HCT116 (cell line): ENCODE results near the gene DAO. TPM values are rescaled to one million over a fixed set of nuclear protein-coding genes. Genes with fewer than 3 reads are reported as not detected.

Experiments used
- ATAC-seq: fragments of 200-7000 bp; cut with Tn5 transposase; 2 replicates; pipeline ENCODE4 v1.9.1; 2020; ENCODE audit warnings: mild to moderate bottlenecking, moderate library complexity
- BruUV-seq: library from RNA; stranded (reverse); fragments of 400-500 nt; replicated peaks from 2 replicates; lab custom pipeline; 2021; lab: Mats Ljungman, UMichigan
- CTCF ChIA-PET: fragments of 300-600 bp; sonication (Branson Sonifier 250); formaldehyde crosslinking; loops from one replicate; lab custom pipeline; 2021; ENCODE audit warnings: antibody characterized with exemption; lab: Charles Lee
- POLR2A ChIA-PET: fragments of 300-600, 350-600 bp; sonication (Branson Sonifier 250); formaldehyde crosslinking; loops from one replicate; lab custom pipeline; 2021; ENCODE audit warnings: antibody characterized with exemption; lab: Charles Lee
- RAD21 ChIA-PET, 2 experiments: fragments of 300-600 bp; sonication (Branson Sonifier 250); formaldehyde crosslinking; loops; one replicate each; lab custom pipeline; 2023; ENCODE audit warnings: low total read pairs in 2 of 2; ENCODE audit not compliant: uncharacterized antibody in 2 of 2, unreplicated experiment in 2 of 2, low non-redundant PET in 1 of 2; lab: Charles Lee
- DNase-seq: peaks from one replicate; pipeline ENCODE4 v3.0.0-alpha.2; 2010; ENCODE audit warnings: low read depth, low spot score
- H2AFZ ChIP-seq: fragments of 200-600 bp; shearing (Covaris generic), sonication (generic); 2 replicates; pipeline ENCODE4 v1.6.1; 2017; ENCODE audit warnings: low read depth, mixed run types, mixed read lengths, antibody characterized with exemption, low read length; ENCODE audit not compliant: poor library complexity, severe bottlenecking
- H3K27ac ChIP-seq: 2 replicates; pipeline ENCODE4 v1.5.1; 2012; ENCODE audit warnings: low read depth, low read length
- H3K27me3 ChIP-seq: fragments of 200-600 bp; sonication (generic); 2 replicates; pipeline ENCODE4 v1.6.1; 2016; ENCODE audit warnings: mixed run types, low read length, mixed read lengths; ENCODE audit not compliant: insufficient read depth
- H3K36me3 ChIP-seq, 2 experiments: fragments of 200-500 bp in 1 of 2; fragments of 200-600 bp in 1 of 2; sonication (Bioruptor generic) in 1 of 2; sonication (generic) in 1 of 2; 2 replicates each; pipeline versions ENCODE4 v1.5.1 to v1.6.1; 2014 to 2016; ENCODE audit warnings: low read length in 2 of 2, inconsistent platforms in 1 of 2, mixed read lengths in 1 of 2, mixed run types in 1 of 2; ENCODE audit not compliant: insufficient read depth in 2 of 2, control insufficient read depth in 1 of 2
- H3K4me1 ChIP-seq, 2 experiments: fragments of 200-600 bp in 1 of 2; sonication (generic) in 1 of 2; 2 replicates each; pipeline versions ENCODE4 v1.5.1 to v1.6.1; 2012 to 2017; ENCODE audit warnings: low read length in 2 of 2, inconsistent platforms in 1 of 2, mild to moderate bottlenecking in 1 of 2, mixed read lengths in 1 of 2, mixed run types in 1 of 2, moderate library complexity in 1 of 2; ENCODE audit not compliant: insufficient read depth in 2 of 2, control insufficient read depth in 1 of 2
- H3K4me2 ChIP-seq: fragments of 200-600 bp; sonication (generic); 2 replicates; pipeline ENCODE4 v1.6.1; 2017; ENCODE audit warnings: mixed run types, low read length, mixed read lengths
- H3K4me3 ChIP-seq, 2 experiments: fragments of 200-600 bp in 1 of 2; sonication (generic) in 1 of 2; replicated peaks in 1 of 2; 2 replicates each; pipeline ENCODE4 v1.5.1; 2011 to 2016; ENCODE audit warnings: low read length in 2 of 2, control low read depth in 1 of 2, low read depth in 1 of 2, mild to moderate bottlenecking in 1 of 2, mixed read lengths in 1 of 2, mixed run types in 1 of 2
- H3K79me2 ChIP-seq: fragments of 200-600 bp; sonication (generic); 2 replicates; pipeline ENCODE4 v1.6.1; 2017; ENCODE audit warnings: mild to moderate bottlenecking, mixed run types, low read length, moderate library complexity, mixed read lengths; ENCODE audit not compliant: insufficient read depth
- H3K9ac ChIP-seq: fragments of 200-600 bp; sonication (generic); 2 replicates; pipeline ENCODE4 v1.6.1; 2016; ENCODE audit warnings: low read length, mixed read lengths
- H3K9me2 ChIP-seq: fragments of 200-600 bp; sonication (generic), shearing (Covaris generic); 2 replicates; pipeline ENCODE4 v1.6.1; 2017; ENCODE audit warnings: mixed run types, mild to moderate bottlenecking, moderate library complexity; ENCODE audit not compliant: insufficient read depth
- H3K9me3 ChIP-seq, 2 experiments: fragments of 200-500 bp in 1 of 2; fragments of 200-600 bp in 1 of 2; sonication (Bioruptor generic) in 1 of 2; sonication (generic) in 1 of 2; 2 replicates each; pipeline ENCODE4 v1.6.1; 2014 to 2017; ENCODE audit warnings: low read length in 2 of 2, mixed read lengths in 2 of 2, inconsistent platforms in 1 of 2, low read depth in 1 of 2, mild to moderate bottlenecking in 1 of 2, mixed run types in 1 of 2, moderate library complexity in 1 of 2; ENCODE audit not compliant: control insufficient read depth in 1 of 2, insufficient read depth in 1 of 2
- H4K20me1 ChIP-seq: fragments of 200-600 bp; sonication (generic), shearing (Covaris generic); 2 replicates; pipeline ENCODE4 v1.6.1; 2017; ENCODE audit warnings: mixed run types, mild to moderate bottlenecking, moderate library complexity; ENCODE audit not compliant: insufficient read depth
- ATF3 ChIP-seq: IDR thresholded peaks from 2 replicates; pipeline ENCODE4 v1.6.1; 2012
- CTCF ChIP-seq, 3 experiments: fragments of 200-600 bp in 1 of 3; sonication (generic) in 1 of 3; IDR thresholded peaks in 2 of 3; conservative IDR thresholded peaks in 1 of 3; 2 replicates each; pipeline ENCODE4 v1.5.1; 2012 to 2017; ENCODE audit warnings: low read depth in 2 of 3, low read length in 2 of 3, antibody characterized with exemption in 1 of 3, borderline replicate concordance in 1 of 3, control low read depth in 1 of 3, mild to moderate bottlenecking in 1 of 3, mixed read lengths in 1 of 3, mixed run types in 1 of 3, moderate library complexity in 1 of 3; ENCODE audit not compliant: insufficient read depth in 1 of 3
- EGR1 ChIP-seq: IDR thresholded peaks from 2 replicates; pipeline ENCODE4 v1.6.1; 2012; ENCODE audit warnings: low read depth
- MAX ChIP-seq: IDR thresholded peaks from 2 replicates; pipeline ENCODE4 v1.6.1; 2012
- RAD21 ChIP-seq: IDR thresholded peaks from 2 replicates; pipeline ENCODE4 v1.6.1; 2012; ENCODE audit warnings: low read depth, mild to moderate bottlenecking
- SRF ChIP-seq: IDR thresholded peaks from 2 replicates; pipeline ENCODE4 v1.6.1; 2012; ENCODE audit warnings: low read depth
- ZFX ChIP-seq: fragments of 450-650 bp; IDR thresholded peaks from 2 replicates; pipeline ENCODE4 v1.6.1; 2017
- ZNF274 ChIP-seq: fragments of 200-500 bp; sonication (Bioruptor generic); IDR thresholded peaks from 2 replicates; pipeline ENCODE4 v1.6.1; 2014; ENCODE audit warnings: mild to moderate bottlenecking, low read depth, low read length, inconsistent platforms
- intact Hi-C: fragments of 100-400 bp; cut with micrococcal nuclease; formaldehyde crosslinking; loops from 2 replicates; pipeline ENCODE4 v1.10.0; 2022
- total RNA-seq: library from RNA; stranded (reverse); gene quantifications from one replicate; pipeline ENCODE4 v1.2.1, GENCODE V29; 2021; ENCODE audit not compliant: unreplicated experiment

DAO gene
- total RNA-seq, 1 experiment from 2014 or later: not detected

- TF ChIP-seq ATF3: no peak
- no peak for TF ChIP-seq MAX
- TF ChIP-seq ZNF274: no peak
- TF ChIP-seq CTCF (IDR thresholded peaks at IDR 0.05 in 2 of 3, conservative IDR thresholded peaks at IDR 0.05 in 1 of 3; ENCODE audit: borderline replicate concordance in 1 of 3, insufficient read depth in 1 of 3, low read depth in 2 of 3, low read length in 2 of 3): no peak
- no peak for TF ChIP-seq SRF
- TF ChIP-seq RAD21: no peak
- TF ChIP-seq ZFX: no peak
- no peak for TF ChIP-seq EGR1
- Histone ChIP-seq H3K4me3 (no peak overlapping the region), H4K20me1 (no peaks in the 10 kb centered on the region), H3K9me2 (no peaks in the 10 kb centered on the region), H3K36me3 (no peaks in the 10 kb centered on the region), H2AFZ (no peak overlapping the region), H3K27ac (no peak overlapping the region), H3K4me2 (no peak overlapping the region), H3K27me3 (no peaks in the 10 kb centered on the region), H3K79me2 (peaks cover 1% of the 10 kb centered on the region), H3K9ac (no peak overlapping the region), H3K9me3 (no peaks in the 10 kb centered on the region), H3K4me1 (peaks cover 7 to 35% of the 10 kb centered on the region in 2 experiments)
- POLR2A ChIA-PET: no interaction called here
- BruUV-seq: no TSS peak
- no peak for ATAC-seq
- CTCF ChIA-PET: interaction anchor here (0.7 kb wide), 1 partner anchor 89 kb away, joined by 3 read pairs; no protein-coding TSS in a partner anchor
- RAD21 ChIA-PET: no interaction called here
- intact Hi-C loops: no loop called here
- no peak for DNase-seq
Measured at GRCh38 chr12:108861878-108862587, 17.9 kb upstream of the DAO start.
